Body of pancreas (tissue), 4 donors: ENCODE data around the gene CSTPP1. TPM values are rescaled to one million over a fixed set of nuclear protein-coding genes. Genes with fewer than 3 reads are reported as not detected.

Source experiments
- ATAC-seq: fragments of 150-250 bp; one replicate; pipeline ENCODE4 v1.9.1; 2016
- DNase-seq, 4 donors: peaks; one replicate each; pipeline ENCODE4 v3.0.0-alpha.2; 2019
- H3K27ac ChIP-seq, 4 donors: fragments of 200-600 bp; sonication (generic); 1 replicate in 3 of 4; 2 replicates in 1 of 4; pipeline versions ENCODE4 v1.5.1 to v1.6.1; 2016 to 2019; ENCODE audit warnings: mild to moderate bottlenecking in 1 of 4, mixed read lengths in 1 of 4, moderate library complexity in 1 of 4
- H3K27me3 ChIP-seq, 2 donors: fragments of 200-600 bp; sonication (generic); one replicate each; pipeline ENCODE4 v1.6.0; 2016; ENCODE audit warnings: mild to moderate bottlenecking in 1 of 2
- H3K36me3 ChIP-seq, 2 donors: fragments of 200-600 bp; sonication (generic); replicated peaks in 1 of 2; 2 replicates each; pipeline ENCODE4 v1.5.1; 2016; ENCODE audit warnings: low read depth in 2 of 2; ENCODE audit not compliant: insufficient read depth in 1 of 2
- H3K4me1 ChIP-seq: fragments of 200-600 bp; sonication (generic); one replicate; pipeline ENCODE4 v1.6.0; 2016
- H3K4me3 ChIP-seq, 2 donors: fragments of 200-600 bp; sonication (generic); 1 replicate in 1 of 2; 2 replicates in 1 of 2; pipeline ENCODE4 v1.5.1; 2016 to 2019
- H3K9me3 ChIP-seq, 3 donors: fragments of 200-600 bp; sonication (generic); 1 replicate in 2 of 3; 2 replicates in 1 of 3; pipeline ENCODE4 v1.5.1; 2016
- CTCF ChIP-seq, 7 experiments: fragments of 450-650 bp in 4 of 7; fragments of 200-600 bp in 3 of 7; sonication (generic) in 3 of 7; IDR thresholded peaks; one replicate each; pipeline ENCODE4 v1.5.1; 2016 to 2019; ENCODE audit warnings: antibody characterized with exemption in 7 of 7
- POLR2A ChIP-seq, 3 donors: fragments of 450-650 bp; IDR thresholded peaks; one replicate each; pipeline ENCODE4 v1.6.1; 2016; ENCODE audit warnings: antibody characterized with exemption in 3 of 3, mild to moderate bottlenecking in 2 of 3
- WGBS, 2 donors: methylation state at CpG; one replicate each; pipeline ENCODE4 v1.1.5; 2017; 5-methylcytosine and 5-hydroxymethylcytosine counted together
- intact Hi-C: fragments of 100-400 bp; cut with DNase I; formaldehyde crosslinking; loops from one replicate; pipeline ENCODE4 v1.15.1; 2023
- total RNA-seq, 2 donors: library from RNA; depleted of rRNA; stranded (reverse); fragments of >200 nt; gene quantifications; one replicate each; pipeline ENCODE4 v1.1.0, GENCODE V29; 2016

Gene CSTPP1
- total RNA-seq, 2 donors from 2014 or later = 11.2 to 13.2 TPM

GRCh38 chr11:47178737-47179654 lies 242.4 kb downstream of the CSTPP1 start:
- Histone ChIP-seq H3K36me3 (peaks cover 0 to 1% of the 10 kb centered on the region in 2 donors), H3K27ac (peak overlapping the region in 3 of 4 donors; percentile 98 to 99 (median 98))
- intact Hi-C loops = loop anchor here (5.0 kb wide), 1 partner anchor 38 kb away; no protein-coding TSS in a partner anchor

GRCh38 chr11:47179655-47179991 lies 243.1 kb downstream of the CSTPP1 start:
- peaks cover 0 to 1% of the 10 kb centered on the region in 2 donors for H3K36me3 ChIP-seq
- no peaks in the 10 kb centered on the region for H3K27me3 ChIP-seq
- 100% methylated on average over 1 of the region's 1 CpG for WGBS, 2 donors
- no peak overlapping the region for H3K4me3 ChIP-seq
- intact Hi-C loops = loop anchor here (5.0 kb wide), 1 partner anchor 38 kb away; no protein-coding TSS in a partner anchor
- peak in 3 of 4 donors; percentile 43 to 55 (median 50) for DNase-seq
- no peaks in the 10 kb centered on the region for H3K9me3 ChIP-seq
- TF ChIP-seq POLR2A (IDR thresholded peaks at IDR 0.05) (no peak), CTCF (IDR thresholded peaks at IDR 0.05) (peak in 6 of 7 experiments; percentile 25 to 42 (median 36))
- H3K4me1 ChIP-seq = peaks cover 36% of the 10 kb centered on the region
- no peak for ATAC-seq
- no peak overlapping the region for H3K27ac ChIP-seq

More at GRCh38 chr11:47178737-47179654, 242.4 kb downstream of the CSTPP1 start:
- ATAC-seq = no peak
- Histone ChIP-seq H3K27me3 (no peaks in the 10 kb centered on the region), H3K9me3 (no peaks in the 10 kb centered on the region), H3K4me3 (no peak overlapping the region), H3K4me1 (peaks cover 30% of the 10 kb centered on the region)
- no peak for DNase-seq
- 87 to 93% methylated on average over 15 to 23 of the region's 23 CpGs for WGBS, 2 donors
- TF ChIP-seq CTCF (IDR thresholded peaks at IDR 0.05) (no peak), POLR2A (IDR thresholded peaks at IDR 0.05) (no peak)

- intact Hi-C loops = no loop called here
- Histone ChIP-seq H3K4me1 (peaks cover 36% of the 10 kb centered on the region), H3K4me3 (no peak overlapping the region), H3K36me3 (no peaks in the 10 kb centered on the region), H3K9me3 (no peaks in the 10 kb centered on the region), H3K27me3 (no peaks in the 10 kb centered on the region), H3K27ac (no peak overlapping the region)
- DNase-seq (no peak), ATAC-seq (no peak)
- TF ChIP-seq CTCF (IDR thresholded peaks at IDR 0.05) (no peak), POLR2A (IDR thresholded peaks at IDR 0.05) (no peak)
- 91 to 93% methylated on average over 18 to 35 of the region's 35 CpGs for WGBS, 2 donors
Measured at GRCh38 chr11:47180006-47180787, 243.6 kb downstream of the CSTPP1 start.

GRCh38 chr11:47181271-47181670 lies 244.7 kb downstream of the CSTPP1 start:
- TF ChIP-seq CTCF (IDR thresholded peaks at IDR 0.05) = no peak
- no peak for TF ChIP-seq POLR2A (IDR thresholded peaks at IDR 0.05)
- no peak overlapping the region for H3K4me3 ChIP-seq
- H3K27me3 ChIP-seq = no peaks in the 10 kb centered on the region
- H3K9me3 ChIP-seq = no peaks in the 10 kb centered on the region
- no peak for DNase-seq
- no peak for ATAC-seq
- H3K36me3 ChIP-seq = no peaks in the 10 kb centered on the region
- no peak overlapping the region for H3K27ac ChIP-seq
- 82 to 88% methylated on average over 6 of the region's 6 CpGs for WGBS, 2 donors
- intact Hi-C loops = no loop called here
- peaks cover 35% of the 10 kb centered on the region for H3K4me1 ChIP-seq
